Stimulated activated CD8-positive, alpha-beta memory T cell treated with anti-CD3 and anti-CD28 coated beads, Interleukin-15, amount 100 ng/mL, for 48 hours (primary cell): ENCODE measurements around the gene FBXW4.
"Not testable (repeated sequence)": the region's sequence is repeated elsewhere in the genome, so short reads cannot be mapped to it uniquely, and the experiment has no call there.

Source experiments
- DNase-seq, 2 donors: peaks; one replicate each; pipeline ENCODE4 v3.0.0-alpha.2; 2020; ENCODE audit warnings: low read depth in 2 of 2

The FBXW4 gene

GRCh38 chr10:101656890-101657289 is 38.1 kb downstream of the FBXW4 start:
- no peak for DNase-seq

GRCh38 chr10:101655570-101655969 is 39.4 kb downstream of the FBXW4 start:
- DNase-seq = no peak

- DNase-seq = no peak
These were observed 41.4 kb downstream of the FBXW4 start for GRCh38 chr10:101653536-101653935.

- DNase-seq = no peak
These were observed 43.6 kb downstream of the FBXW4 start for GRCh38 chr10:101651336-101651735.

- DNase-seq = no peak
These were observed 44.1 kb downstream of the FBXW4 start for GRCh38 chr10:101650863-101651262.

- DNase-seq = no peak
These were observed 45.4 kb downstream of the FBXW4 start for GRCh38 chr10:101649525-101650085.

- DNase-seq = no peak
These were observed 47.7 kb downstream of the FBXW4 start for GRCh38 chr10:101647255-101647654.

GRCh38 chr10:101646364-101646763 is 48.6 kb downstream of the FBXW4 start:
- DNase-seq = no peak

GRCh38 chr10:101645659-101646058 is 49.3 kb downstream of the FBXW4 start:
- no peak for DNase-seq

GRCh38 chr10:101644002-101644401 is 51.0 kb downstream of the FBXW4 start:
- DNase-seq = no peak

- no peak for DNase-seq
These were observed 51.4 kb downstream of the FBXW4 start for GRCh38 chr10:101643546-101643945.

- DNase-seq = no peak
These were observed 55.6 kb downstream of the FBXW4 start for GRCh38 chr10:101639141-101639900.

GRCh38 chr10:101633510-101633909 is 61.5 kb downstream of the FBXW4 start:
- DNase-seq = not testable (repeated sequence)

GRCh38 chr10:101631821-101632475 is 63.0 kb downstream of the FBXW4 start:
- no peak for DNase-seq

GRCh38 chr10:101630633-101630920 is 64.4 kb downstream of the FBXW4 start:
- DNase-seq = no peak

GRCh38 chr10:101629837-101630632 is 64.9 kb downstream of the FBXW4 start:
- no peak for DNase-seq

GRCh38 chr10:101625821-101626412 is 69.1 kb downstream of the FBXW4 start:
- no peak for DNase-seq

GRCh38 chr10:101624526-101625102 is 70.4 kb downstream of the FBXW4 start:
- DNase-seq = no peak

GRCh38 chr10:101623528-101623927 is 71.4 kb downstream of the FBXW4 start:
- no peak for DNase-seq

GRCh38 chr10:101619983-101620382 is 75.0 kb downstream of the FBXW4 start:
- no peak for DNase-seq

- DNase-seq = no peak
These were observed 76.1 kb downstream of the FBXW4 start for GRCh38 chr10:101618871-101619270.
